Activated T-cell treated with anti-CD3 and anti-CD28 coated beads for 48 hours (primary cell): ENCODE data around the gene PRCP.
"Not testable (repeated sequence)": the region's sequence is repeated elsewhere in the genome, so short reads cannot be mapped to it uniquely, and the experiment has no call there.

Source experiments
- DNase-seq: peaks from one replicate; pipeline ENCODE4 v3.0.0-alpha.2; 2020; ENCODE audit warnings: low read depth

Gene PRCP

DNA sequence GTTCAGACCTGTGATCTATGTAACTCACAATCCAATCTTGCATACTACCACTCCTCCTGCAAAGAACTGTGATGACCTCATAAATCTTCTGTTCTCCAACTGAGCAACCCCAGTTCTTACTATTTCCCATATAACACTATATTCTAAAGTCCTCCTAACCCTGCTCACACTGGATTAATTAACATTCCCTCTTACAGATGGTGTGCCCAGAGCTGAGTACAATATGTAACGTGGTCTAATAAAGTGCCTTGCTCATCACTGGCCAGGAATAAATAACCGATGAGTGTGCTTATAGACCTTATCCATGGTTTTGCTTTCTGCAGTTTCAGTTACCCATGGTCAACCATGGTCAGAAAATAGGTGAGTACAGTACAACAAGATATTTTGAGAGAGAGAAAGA, 28.6 kb downstream of the PRCP start:
- DNase-seq: no peak

DNA sequence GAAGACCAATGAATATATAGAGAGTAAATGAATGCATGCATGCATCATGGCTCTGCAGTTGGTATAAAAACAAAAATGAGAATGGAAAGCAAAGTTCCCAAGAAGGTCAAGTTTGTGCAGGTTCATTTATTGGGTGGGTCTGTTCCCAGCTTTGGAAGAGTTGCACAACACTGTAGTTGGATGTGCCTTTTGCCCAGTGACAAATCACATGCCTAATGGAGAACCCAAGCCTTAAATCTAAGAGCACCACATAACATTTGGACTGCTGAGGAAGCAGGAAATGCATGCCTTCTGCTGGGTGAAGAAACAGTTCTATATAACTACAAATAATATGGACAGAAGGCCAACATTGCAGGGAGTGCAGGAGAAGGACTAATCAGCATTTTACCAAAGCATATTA, 30.6 kb downstream of the PRCP start:
- no peak for DNase-seq

DNA sequence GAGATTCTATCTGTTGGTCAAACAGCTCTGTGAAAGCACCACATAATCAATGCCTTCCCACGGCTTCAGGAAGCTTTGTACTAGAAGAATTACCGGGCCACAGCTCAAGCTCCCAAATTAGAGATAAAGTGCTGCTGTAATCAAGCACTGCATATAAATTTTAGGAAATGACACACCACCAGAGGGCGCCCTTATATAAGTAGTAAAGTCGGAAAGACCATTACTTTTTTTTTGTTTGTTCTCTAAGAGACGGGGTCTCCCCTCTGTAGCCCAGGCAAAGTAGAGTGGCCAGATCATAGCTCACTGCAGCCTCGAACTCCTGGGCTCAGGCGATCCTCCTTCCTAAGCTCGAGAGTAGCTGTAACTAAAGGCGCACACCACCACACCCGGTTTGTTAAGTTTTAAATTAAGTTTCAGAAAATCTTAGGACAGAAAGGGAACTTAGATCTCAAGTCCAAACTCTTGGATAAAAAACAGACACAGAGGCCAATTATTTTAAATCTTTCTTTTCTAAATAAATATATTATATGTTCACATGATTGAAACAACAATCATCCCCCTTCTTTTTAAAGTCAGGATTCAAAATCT, 32.6 kb downstream of the PRCP start:
- DNase-seq: peak; percentile 46

GRCh38 chr11:82865841-82866240, 34.4 kb downstream of the PRCP start:
- DNase-seq: no peak

DNA sequence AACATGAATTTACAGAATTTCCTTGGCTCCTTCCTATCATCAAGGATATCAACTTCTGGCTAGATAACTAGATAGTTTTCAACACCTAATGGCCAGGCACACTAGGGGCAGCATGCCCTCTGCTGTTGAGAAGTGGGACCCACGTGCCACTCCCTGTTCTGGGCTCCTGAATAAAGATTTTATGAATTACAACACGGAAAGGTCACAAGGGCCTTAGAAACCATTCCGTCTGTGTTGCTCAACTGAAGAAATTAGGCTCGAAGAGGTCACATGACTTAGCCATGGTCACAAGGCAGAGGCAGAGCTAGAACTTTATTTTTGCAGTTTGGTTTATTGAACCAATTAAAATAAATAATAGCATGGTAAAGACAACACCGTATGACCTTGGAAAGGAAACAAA, 36.0 kb downstream of the PRCP start:
- no peak for DNase-seq

GRCh38 chr11:82863209-82863608, 37.0 kb downstream of the PRCP start:
- no peak for DNase-seq

DNA sequence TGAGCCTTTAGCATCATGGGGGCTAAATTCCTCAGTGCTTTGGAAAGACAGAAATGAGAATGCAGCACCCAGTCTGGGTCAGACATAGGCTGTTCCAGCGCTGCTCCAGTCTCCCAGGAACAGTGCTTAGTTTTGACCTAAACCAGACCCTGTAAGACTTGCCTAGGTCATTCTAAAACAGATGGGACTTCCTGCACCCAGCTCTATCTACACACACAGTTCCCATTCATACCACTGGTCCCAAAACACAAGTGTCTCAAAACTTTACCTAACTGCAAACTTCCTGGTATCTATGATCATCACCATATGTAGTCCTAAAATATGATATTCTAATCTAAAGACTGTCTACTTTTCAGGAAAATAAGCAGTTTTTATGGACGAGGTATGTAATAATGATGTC, 37.9 kb downstream of the PRCP start:
- DNase-seq: no peak

GRCh38 chr11:82859750-82860149, 40.5 kb downstream of the PRCP start:
- DNase-seq: no peak

DNA sequence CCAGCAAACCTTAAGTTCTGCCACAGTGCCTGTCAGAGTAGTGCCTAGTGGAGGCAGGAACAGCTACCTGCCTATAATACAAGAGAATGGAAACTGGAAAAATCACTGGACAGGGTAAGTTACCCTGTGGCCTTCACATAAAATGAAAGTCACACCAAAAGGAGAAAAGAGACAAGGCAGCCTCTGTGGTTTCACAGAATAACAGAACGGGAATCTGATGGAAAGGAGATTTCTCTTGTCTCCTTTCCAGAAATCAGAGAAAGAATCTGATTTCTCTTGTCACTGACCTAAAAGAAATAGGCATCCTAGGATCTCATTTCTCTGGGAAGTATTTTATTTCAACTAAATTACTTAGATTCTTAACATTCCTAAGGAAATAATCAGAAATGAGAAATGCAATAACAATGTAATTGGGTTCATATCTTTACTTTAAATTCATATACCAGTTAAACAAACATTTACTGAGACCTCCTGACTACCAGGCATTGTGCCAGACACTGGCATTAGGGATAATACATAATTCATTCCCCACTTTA, 41.6 kb downstream of the PRCP start:
- DNase-seq: no peak

GRCh38 chr11:82858133-82858532, 42.1 kb downstream of the PRCP start:
- DNase-seq: no peak

DNA sequence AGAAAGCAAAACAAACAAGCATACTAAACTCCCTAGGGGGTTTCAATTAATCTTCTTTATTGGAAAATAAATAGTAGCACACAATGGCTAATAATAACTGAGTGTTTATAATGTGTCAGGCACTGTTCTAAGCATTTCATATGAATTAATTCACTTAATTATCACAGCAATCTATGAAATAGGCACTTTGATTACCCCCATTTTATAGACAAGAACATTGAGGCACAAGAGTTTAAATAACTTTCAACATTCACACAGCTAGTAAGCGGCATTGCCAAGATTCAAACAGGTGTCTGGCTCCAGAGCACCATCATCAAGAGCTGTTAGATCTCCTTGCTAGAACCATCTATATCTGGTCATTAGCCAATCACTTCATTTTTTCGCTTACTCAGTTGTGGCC, 43.1 kb downstream of the PRCP start:
- no peak for DNase-seq

DNA sequence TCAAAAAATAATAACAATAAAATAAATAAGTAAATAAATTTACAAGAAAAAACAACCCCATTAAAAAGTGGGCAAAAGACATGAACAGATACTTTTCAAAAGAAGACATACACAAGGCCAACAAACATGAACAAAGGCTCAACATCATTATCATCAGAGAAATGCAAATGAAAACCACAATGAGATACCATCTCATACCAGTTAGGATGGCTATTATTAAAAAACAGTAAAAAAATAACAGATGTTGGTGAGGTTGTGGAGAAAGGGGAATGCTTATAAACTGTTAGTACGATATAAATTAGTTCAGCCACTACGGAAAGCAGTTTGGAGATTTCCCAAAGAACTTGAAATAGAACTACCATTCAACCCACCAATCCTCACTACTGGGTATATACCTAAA, 44.6 kb downstream of the PRCP start:
- no peak for DNase-seq

GRCh38 chr11:82854916-82855315, 45.3 kb downstream of the PRCP start:
- DNase-seq: not testable (repeated sequence)

- DNase-seq: no peak
Observed at GRCh38 chr11:82854242-82854641, 46.0 kb downstream of the PRCP start.

GRCh38 chr11:82848829-82849228, 51.4 kb downstream of the PRCP start:
- DNase-seq: no peak

DNA sequence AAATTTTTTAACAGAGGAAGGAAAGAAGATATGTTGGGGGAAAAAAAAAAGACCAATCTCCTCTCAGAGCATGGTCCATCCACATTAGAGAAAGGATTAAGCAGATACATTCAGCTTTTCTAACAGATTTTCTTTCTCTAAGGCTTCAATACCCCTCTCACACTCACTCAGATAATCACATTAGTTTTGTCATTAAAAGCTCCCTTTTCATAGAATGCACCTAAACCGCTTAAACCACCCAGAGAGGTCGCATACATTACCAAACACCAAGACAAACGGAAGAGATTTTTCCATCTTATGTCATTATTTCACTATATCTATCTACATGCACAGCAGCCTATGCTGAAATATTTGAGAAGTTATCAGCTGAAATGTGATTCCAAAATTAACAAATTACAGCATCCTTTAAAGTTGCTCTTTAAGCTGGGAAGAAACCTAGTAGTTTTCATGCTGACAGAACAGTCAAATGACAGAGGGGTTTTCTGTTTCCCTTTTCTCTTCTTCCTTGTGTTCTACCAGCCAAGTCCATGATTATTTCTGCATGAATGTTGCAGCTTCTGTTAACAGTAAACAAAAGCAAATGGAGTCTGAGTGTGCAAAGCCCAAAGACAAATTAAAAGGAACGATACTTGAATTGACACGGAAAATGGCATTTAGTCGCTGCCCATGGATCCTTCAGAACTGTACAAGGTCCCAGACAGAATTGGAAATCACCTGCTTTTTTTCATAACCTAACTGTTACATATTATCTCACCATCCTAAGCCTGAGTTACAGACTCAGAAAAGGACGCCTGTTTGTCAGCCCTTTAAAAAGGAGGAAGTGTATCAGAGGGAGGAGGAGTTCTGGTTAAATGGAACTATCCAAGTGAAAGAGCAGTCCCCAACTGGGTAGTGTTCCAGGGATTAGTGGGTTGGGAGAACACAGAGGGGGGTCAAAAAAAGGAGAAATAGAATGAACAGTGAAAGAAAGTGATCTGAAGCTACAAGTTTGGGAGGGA, 54.6 kb downstream of the PRCP start:
- no peak for DNase-seq

GRCh38 chr11:82843057-82843795, 57.0 kb downstream of the PRCP start:
- DNase-seq: no peak

- DNase-seq: no peak
Observed at GRCh38 chr11:82842019-82842418, 58.2 kb downstream of the PRCP start.

DNA sequence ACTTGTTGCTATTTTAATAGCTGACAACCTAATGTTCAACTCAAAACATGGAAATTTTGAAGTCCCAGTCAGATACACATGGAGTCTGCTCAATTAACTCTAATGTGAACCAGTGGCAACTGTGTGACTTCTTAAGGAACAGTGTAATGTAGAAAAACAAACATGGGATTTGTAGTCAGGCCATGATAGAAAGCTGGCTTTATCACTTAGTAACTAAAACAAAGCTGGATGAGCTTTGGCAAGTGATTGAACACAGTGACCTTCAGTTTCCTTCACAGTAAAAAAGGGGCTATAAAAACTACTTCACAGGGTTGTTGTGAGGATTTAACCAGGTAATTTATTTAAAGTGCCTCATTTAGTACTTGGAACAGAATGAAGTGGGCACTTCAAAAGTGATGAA, 62.6 kb downstream of the PRCP start:
- no peak for DNase-seq

GRCh38 chr11:82832983-82833382, 67.2 kb downstream of the PRCP start:
- DNase-seq: no peak

GRCh38 chr11:82831364-82831763, 68.9 kb downstream of the PRCP start:
- DNase-seq: no peak

- DNase-seq: no peak
Observed at GRCh38 chr11:82830746-82831145, 69.5 kb downstream of the PRCP start.

DNA sequence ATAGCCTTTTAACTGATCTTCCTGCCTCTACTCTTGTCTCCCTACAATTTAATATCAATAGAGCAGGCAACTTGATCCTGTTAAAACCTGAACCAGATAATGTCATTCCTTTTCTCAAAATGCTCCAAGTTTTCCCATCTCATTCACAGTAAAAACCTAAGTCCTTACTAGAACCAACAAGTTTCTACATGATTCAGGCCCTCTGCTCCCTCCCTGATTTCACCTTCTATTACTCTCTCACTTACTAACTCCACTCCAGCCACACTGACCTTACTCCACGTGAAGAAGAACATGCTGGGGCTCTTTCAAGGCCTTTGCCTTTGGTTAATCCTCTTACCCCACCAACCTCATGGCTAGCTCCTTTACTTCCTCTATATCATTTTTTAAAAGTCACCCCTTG, 71.1 kb downstream of the PRCP start:
- no peak for DNase-seq
